ENCODE data around the gene GRM3. TPM values are rescaled to one million over a fixed set of nuclear protein-coding genes. Genes with fewer than 3 reads are reported as not detected.

GRM3 gene
- total RNA-seq, 1 donor from 2014 or later = not detected

GRCh38 chr7:86706406-86706805 lies 62.7 kb downstream of the GRM3 start:
- Histone ChIP-seq H3K27me3 (ENCODE audit: control insufficient read depth, insufficient read depth, low read length) (no peaks in the 10 kb centered on the region), H3K4me3 (ENCODE audit: low read depth, low read length) (no peak overlapping the region), H3K36me3 (ENCODE audit: control insufficient read depth, insufficient read depth, low read length) (no peaks in the 10 kb centered on the region)
- TF ChIP-seq, protein P1, sequence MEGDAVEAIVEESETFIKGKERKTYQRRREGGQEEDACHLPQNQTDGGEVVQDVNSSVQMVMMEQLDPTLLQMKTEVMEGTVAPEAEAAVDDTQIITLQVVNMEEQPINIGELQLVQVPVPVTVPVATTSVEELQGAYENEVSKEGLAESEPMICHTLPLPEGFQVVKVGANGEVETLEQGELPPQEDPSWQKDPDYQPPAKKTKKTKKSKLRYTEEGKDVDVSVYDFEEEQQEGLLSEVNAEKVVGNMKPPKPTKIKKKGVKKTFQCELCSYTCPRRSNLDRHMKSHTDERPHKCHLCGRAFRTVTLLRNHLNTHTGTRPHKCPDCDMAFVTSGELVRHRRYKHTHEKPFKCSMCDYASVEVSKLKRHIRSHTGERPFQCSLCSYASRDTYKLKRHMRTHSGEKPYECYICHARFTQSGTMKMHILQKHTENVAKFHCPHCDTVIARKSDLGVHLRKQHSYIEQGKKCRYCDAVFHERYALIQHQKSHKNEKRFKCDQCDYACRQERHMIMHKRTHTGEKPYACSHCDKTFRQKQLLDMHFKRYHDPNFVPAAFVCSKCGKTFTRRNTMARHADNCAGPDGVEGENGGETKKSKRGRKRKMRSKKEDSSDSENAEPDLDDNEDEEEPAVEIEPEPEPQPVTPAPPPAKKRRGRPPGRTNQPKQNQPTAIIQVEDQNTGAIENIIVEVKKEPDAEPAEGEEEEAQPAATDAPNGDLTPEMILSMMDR (IDR thresholded peaks at IDR 0.05; ENCODE audit: insufficient read depth, low read length, severe bottlenecking) = no peak
- DNase-seq (ENCODE audit: low read depth) (no peak), FAIRE-seq (no peak)

DNA sequence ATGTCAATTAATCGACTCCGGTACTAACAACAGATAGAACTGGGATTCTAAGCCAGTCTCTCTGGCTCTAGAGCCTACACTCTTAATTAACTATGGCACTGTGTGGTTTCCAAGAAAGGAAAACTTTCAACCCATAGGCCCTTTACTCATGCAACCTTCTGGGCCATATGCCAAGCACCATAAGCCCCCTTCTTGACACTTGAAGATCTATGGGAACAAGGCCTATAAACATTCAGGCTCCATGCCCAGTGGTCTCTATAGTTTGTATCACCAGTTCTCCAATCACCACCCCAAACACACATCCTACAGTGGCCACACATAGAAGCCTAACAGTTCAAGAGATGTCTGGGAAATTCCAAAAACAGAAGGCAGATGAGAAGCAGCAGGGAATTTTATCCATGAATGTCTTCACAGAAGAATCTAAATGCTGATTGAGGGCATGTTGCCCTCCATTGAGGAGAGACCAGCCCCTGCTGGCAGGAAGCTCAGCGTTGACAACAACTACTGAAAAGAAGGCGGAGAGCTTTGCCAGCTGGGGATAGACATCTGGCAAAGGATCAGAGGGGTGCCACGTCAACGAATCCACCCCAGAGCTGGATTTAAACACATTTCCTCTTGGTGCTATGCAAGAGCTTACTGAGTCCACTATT lies 64.4 kb downstream of the GRM3 start:
- H3K36me3 ChIP-seq (ENCODE audit: control insufficient read depth, insufficient read depth, low read length) = no peaks in the 10 kb centered on the region
- no peak for DNase-seq (ENCODE audit: low read depth)
- no peaks in the 10 kb centered on the region for H3K27me3 ChIP-seq (ENCODE audit: control insufficient read depth, insufficient read depth, low read length)
- no peak overlapping the region for H3K4me3 ChIP-seq (ENCODE audit: low read depth, low read length)
- TF ChIP-seq, protein P1 (IDR thresholded peaks at IDR 0.05; ENCODE audit: insufficient read depth, low read length, severe bottlenecking) = no peak
- FAIRE-seq = no peak

GRCh38 chr7:86720306-86720705 lies 76.6 kb downstream of the GRM3 start:
- no peaks in the 10 kb centered on the region for H3K36me3 ChIP-seq (ENCODE audit: control insufficient read depth, insufficient read depth, low read length)
- DNase-seq (ENCODE audit: low read depth) (no peak), FAIRE-seq (no peak)
- H3K27me3 ChIP-seq (ENCODE audit: control insufficient read depth, insufficient read depth, low read length) = no peaks in the 10 kb centered on the region
- TF ChIP-seq, protein P1 (IDR thresholded peaks at IDR 0.05; ENCODE audit: insufficient read depth, low read length, severe bottlenecking) = no peak
- H3K4me3 ChIP-seq (ENCODE audit: low read depth, low read length) = no peak overlapping the region

GRCh38 chr7:86733783-86734182 lies 90.1 kb downstream of the GRM3 start:
- FAIRE-seq = peak; percentile 58
- Histone ChIP-seq H3K4me3 (ENCODE audit: low read depth, low read length) (no peak overlapping the region), H3K36me3 (ENCODE audit: control insufficient read depth, insufficient read depth, low read length) (no peaks in the 10 kb centered on the region), H3K27me3 (ENCODE audit: control insufficient read depth, insufficient read depth, low read length) (no peaks in the 10 kb centered on the region)
- DNase-seq (ENCODE audit: low read depth) = peak; percentile 7
- TF ChIP-seq, protein P1 (IDR thresholded peaks at IDR 0.05; ENCODE audit: insufficient read depth, low read length, severe bottlenecking) = no peak

GRCh38 chr7:86745013-86745745 lies 101.5 kb downstream of the GRM3 start:
- FAIRE-seq = no peak
- no peak for DNase-seq (ENCODE audit: low read depth)
- H3K27me3 ChIP-seq (ENCODE audit: control insufficient read depth, insufficient read depth, low read length) = no peaks in the 10 kb centered on the region
- no peak overlapping the region for H3K4me3 ChIP-seq (ENCODE audit: low read depth, low read length)
- H3K36me3 ChIP-seq (ENCODE audit: control insufficient read depth, insufficient read depth, low read length) = no peaks in the 10 kb centered on the region
- TF ChIP-seq, protein P1 (IDR thresholded peaks at IDR 0.05; ENCODE audit: insufficient read depth, low read length, severe bottlenecking) = no peak
